KMS-11 (cell line): ENCODE results near the gene ERVH48-1.

Experiments
- H2AFZ ChIP-seq: fragments of 200-600 bp; sonication (generic); 2 replicates; pipeline ENCODE4 v1.6.1; 2016; ENCODE audit warnings: antibody characterized with exemption, mixed run types, low read depth
- H3K27ac ChIP-seq: fragments of 200-600 bp; sonication (generic); 2 replicates; pipeline ENCODE4 v1.6.1; 2016; ENCODE audit warnings: mild to moderate bottlenecking, mixed run types
- H3K27me3 ChIP-seq: fragments of 200-600 bp; sonication (generic); 2 replicates; pipeline ENCODE4 v1.6.1; 2017; ENCODE audit warnings: mild to moderate bottlenecking, low read depth, mixed run types, moderate library complexity; ENCODE audit not compliant: insufficient read depth
- H3K36me3 ChIP-seq: fragments of 200-600 bp; sonication (generic); 2 replicates; pipeline ENCODE4 v1.6.1; 2017; ENCODE audit warnings: mild to moderate bottlenecking, mixed run types; ENCODE audit not compliant: insufficient read depth
- H3K4me1 ChIP-seq: fragments of 200-600 bp; sonication (generic); 2 replicates; pipeline ENCODE4 v1.6.1; 2016; ENCODE audit warnings: mild to moderate bottlenecking, low read depth, mixed run types; ENCODE audit not compliant: poor library complexity, severe bottlenecking
- H3K4me2 ChIP-seq: fragments of 200-600 bp; sonication (generic); 2 replicates; pipeline ENCODE4 v1.7.0; 2016; ENCODE audit warnings: mild to moderate bottlenecking, mixed run types
- H3K4me3 ChIP-seq: fragments of 200-600 bp; sonication (generic); IDR thresholded peaks from 2 replicates; pipeline ENCODE4 v1.6.1; 2017; ENCODE audit warnings: low read depth, low read length, mixed read lengths; ENCODE audit not compliant: insufficient read depth
- H3K79me2 ChIP-seq: fragments of 200-600 bp; sonication (generic); 2 replicates; pipeline ENCODE4 v1.6.1; 2016; ENCODE audit warnings: low read depth, mixed run types; ENCODE audit not compliant: insufficient read depth
- H3K9ac ChIP-seq: fragments of 200-600 bp; sonication (generic); 2 replicates; pipeline ENCODE4 v1.6.1; 2016; ENCODE audit warnings: mild to moderate bottlenecking, mixed run types
- H4K20me1 ChIP-seq: fragments of 200-600 bp; sonication (generic); 2 replicates; pipeline ENCODE4 v1.6.1; 2016; ENCODE audit warnings: mild to moderate bottlenecking, mixed run types; ENCODE audit not compliant: insufficient read depth
- CTCF ChIP-seq: fragments of 200-600 bp; sonication (generic); conservative IDR thresholded peaks from 2 replicates; pipeline ENCODE4 v1.6.1; 2017; ENCODE audit warnings: low read depth, mild to moderate bottlenecking, antibody characterized with exemption, low read length, moderate library complexity, mixed read lengths

ERVH48-1 gene

GRCh38 chr21:42923553-42924432 is 1.6 kb downstream of the ERVH48-1 start:
- no peaks in the 10 kb centered on the region for H4K20me1 ChIP-seq
- H2AFZ ChIP-seq = peak overlapping the region; percentile 52; the same call in 1 of the 2 replicates
- H3K9ac ChIP-seq = no peak overlapping the region
- peak; percentile 79 for TF ChIP-seq CTCF
- H3K27ac ChIP-seq = no peak overlapping the region
- no peaks in the 10 kb centered on the region for H3K27me3 ChIP-seq
- no peaks in the 10 kb centered on the region for H3K36me3 ChIP-seq
- H3K4me3 ChIP-seq = no peak overlapping the region
- H3K79me2 ChIP-seq = no peaks in the 10 kb centered on the region
- H3K4me1 ChIP-seq = peaks cover 4% of the 10 kb centered on the region
- no peak overlapping the region; the same call in 1 of the 2 replicates for H3K4me2 ChIP-seq

GRCh38 chr21:42922918-42923317 is 2.5 kb downstream of the ERVH48-1 start:
- peaks cover 4% of the 10 kb centered on the region for H3K4me1 ChIP-seq
- no peak overlapping the region for H3K4me2 ChIP-seq
- no peaks in the 10 kb centered on the region for H3K79me2 ChIP-seq
- H3K9ac ChIP-seq = no peak overlapping the region
- no peak overlapping the region for H3K4me3 ChIP-seq
- no peak overlapping the region for H2AFZ ChIP-seq
- H3K36me3 ChIP-seq = no peaks in the 10 kb centered on the region
- H3K27me3 ChIP-seq = no peaks in the 10 kb centered on the region
- no peaks in the 10 kb centered on the region for H4K20me1 ChIP-seq
- no peak for TF ChIP-seq CTCF
- H3K27ac ChIP-seq = no peak overlapping the region

DNA sequence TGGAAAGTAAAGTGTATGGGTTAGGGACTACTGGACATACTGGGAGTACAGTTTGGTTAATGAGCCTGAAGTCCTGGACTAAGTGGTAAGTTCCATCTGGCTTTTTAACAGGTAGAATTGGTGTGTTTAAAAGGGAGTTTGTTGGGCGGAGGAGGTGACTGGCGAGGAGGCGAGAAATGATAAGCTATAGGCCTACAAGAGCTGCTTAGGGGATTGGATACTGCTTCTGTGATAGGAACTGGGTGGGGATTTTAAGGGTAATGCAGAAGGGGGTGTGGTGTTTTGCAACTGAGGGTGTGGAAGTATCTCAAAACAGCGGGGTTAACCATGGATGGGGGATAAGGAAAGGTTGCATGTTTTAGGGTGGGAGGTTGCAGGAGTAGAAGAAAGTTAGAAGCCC is 3.5 kb downstream of the ERVH48-1 start:
- H3K4me1 ChIP-seq = peaks cover 4% of the 10 kb centered on the region
- H4K20me1 ChIP-seq = no peaks in the 10 kb centered on the region
- no peaks in the 10 kb centered on the region for H3K79me2 ChIP-seq
- H3K4me3 ChIP-seq = no peak overlapping the region
- TF ChIP-seq CTCF = no peak
- no peak overlapping the region for H3K9ac ChIP-seq
- no peaks in the 10 kb centered on the region for H3K27me3 ChIP-seq
- no peaks in the 10 kb centered on the region for H3K36me3 ChIP-seq
- no peak overlapping the region for H3K4me2 ChIP-seq
- no peak overlapping the region for H3K27ac ChIP-seq
- H2AFZ ChIP-seq = no peak overlapping the region

DNA sequence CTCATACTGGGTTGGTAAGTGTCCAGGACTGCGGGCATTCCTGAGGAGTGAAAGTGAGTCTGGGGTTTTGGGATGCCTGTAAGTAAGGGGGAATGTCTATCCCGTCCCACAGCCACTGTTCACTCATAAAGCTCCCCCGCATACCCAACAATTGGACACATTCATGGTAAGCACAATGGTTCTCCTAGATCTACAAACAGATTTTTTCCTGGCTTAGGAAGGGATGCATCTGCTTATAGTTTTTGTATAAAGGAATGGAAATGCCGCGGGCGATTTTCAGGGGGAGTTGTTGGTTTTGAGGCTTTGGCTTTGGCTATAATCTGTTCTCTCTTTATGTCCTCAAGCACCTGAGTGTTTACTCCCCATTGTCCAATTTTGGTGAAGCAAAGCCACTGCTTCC is 7.1 kb downstream of the ERVH48-1 start:
- Histone ChIP-seq H3K4me3 (no peak overlapping the region), H3K27me3 (no peaks in the 10 kb centered on the region), H3K27ac (no peak overlapping the region), H3K79me2 (no peaks in the 10 kb centered on the region), H3K4me2 (no peak overlapping the region), H3K9ac (no peak overlapping the region), H3K36me3 (no peaks in the 10 kb centered on the region), H2AFZ (no peak overlapping the region), H4K20me1 (no peaks in the 10 kb centered on the region), H3K4me1 (no peaks in the 10 kb centered on the region)
- TF ChIP-seq CTCF = no peak
